ENCODE results near the gene KCNJ11. TPM values are rescaled to one million over a fixed set of nuclear protein-coding genes. Genes with fewer than 3 reads are reported as not detected.

KCNJ11 gene
- total and polyA plus RNA-seq, 10 of the 15 experiments (the other 5 are each of a cell fraction or from before 2014, with no cell fraction given), result 0.06 to 0.56 (median 0.21) TPM; not detected in 6

DNA sequence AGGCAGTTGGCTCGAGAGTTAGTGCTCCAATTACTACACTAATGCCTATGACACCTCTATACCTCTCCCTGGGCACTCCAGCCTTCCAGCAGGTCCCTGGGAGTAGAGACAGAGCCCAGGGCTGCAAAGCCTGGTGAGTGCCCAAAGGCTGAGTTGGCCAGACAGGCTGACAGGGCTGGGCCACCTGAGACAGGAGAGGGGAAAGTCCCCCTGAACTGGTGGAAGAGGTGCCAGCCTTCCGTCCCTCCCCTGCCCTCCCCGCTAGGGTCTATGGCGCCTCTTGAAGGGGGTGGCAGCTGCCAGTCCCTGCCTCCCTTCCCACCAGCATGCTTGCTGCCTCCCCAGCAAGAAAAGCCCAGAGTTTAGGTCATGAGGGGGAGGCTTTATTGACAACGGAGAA lies 3.0 kb downstream of the KCNJ11 start:
- in situ Hi-C loops (cut with MboI), result loop anchor here (10.0 kb wide), 1 partner anchor 119 kb away; no protein-coding TSS in a partner anchor
- no peaks in the 10 kb centered on the region for H3K36me3 ChIP-seq (ENCODE audit: control insufficient read depth in 2 of 2, insufficient read depth in 2 of 2, low read length in 1 of 2)
- H2AFZ ChIP-seq (ENCODE audit: control insufficient read depth, low read depth, low read length), result no peak overlapping the region
- DNase-seq (ENCODE audit: low read depth, low spot score) (no peak), FAIRE-seq (no peak), ATAC-seq (no peak)
- H3K27ac ChIP-seq (ENCODE audit: control insufficient read depth, insufficient read depth), result no peak overlapping the region
- intact Hi-C loops (cut with micrococcal nuclease; ENCODE audit: unreplicated experiment), result loop anchor here (2.0 kb wide), 1 partner anchor 143 kb away; no protein-coding TSS in a partner anchor
- H3K27me3 ChIP-seq (replicated peaks in 1 of 2; ENCODE audit: control insufficient read depth in 2 of 2, insufficient read depth in 2 of 2, low read length in 1 of 2), result peaks cover 2% of the 10 kb centered on the region in 2 experiments; a peak in 3 of 4 replicates
- RAD21 ChIA-PET (ENCODE audit: unreplicated experiment), result interaction anchor here (2.1 to 2.5 kb wide), 2 partner anchors 120 to 142 kb away, joined by 19 to 20 read pairs; no protein-coding TSS in a partner anchor
- H3K4me1 ChIP-seq (ENCODE audit: control insufficient read depth, insufficient read depth, low read length), result no peaks in the 10 kb centered on the region
- no peak for TF ChIP-seq KLF5 (IDR thresholded peaks at IDR 0.05; ENCODE audit: partially characterized antibody)
- H4K20me1 ChIP-seq (ENCODE audit: control insufficient read depth, insufficient read depth), result no peaks in the 10 kb centered on the region
- H3K9me3 ChIP-seq (replicated peaks; ENCODE audit: control insufficient read depth, insufficient read depth, low read length), result no peaks in the 10 kb centered on the region
- 17% methylated on average over 5 of the region's 5 CpGs for WGBS (ENCODE audit: insufficient coverage, insufficient replicate concordance, low lambda C conversion rate, missing lambda C conversion rate)
- H3K79me2 ChIP-seq (ENCODE audit: control insufficient read depth, insufficient read depth, low read length), result no peaks in the 10 kb centered on the region
- POLR2A ChIA-PET, result no interaction called here
- SMC1A ChIA-PET (ENCODE audit: uncharacterized antibody, unreplicated experiment), result interaction anchor here (0.9 to 4.1 kb wide), 3 partner anchors 19 to 142 kb away, joined by 3 to 22 read pairs (median 18); no protein-coding TSS in a partner anchor
- H3K4me3 ChIP-seq, result no peak overlapping the region
- no peak overlapping the region for H3K9ac ChIP-seq (ENCODE audit: control insufficient read depth, insufficient read depth, low read length)
- no peak overlapping the region for H3K4me2 ChIP-seq (ENCODE audit: control insufficient read depth, insufficient read depth)
- CTCF ChIA-PET, result interaction anchor here (0.6 to 4.3 kb wide), 8 partner anchors 19 to 156 kb away, joined by 3 to 61 read pairs (median 10); no protein-coding TSS in a partner anchor
- BruUV-seq (replicated peaks), result no TSS peak

- peak; percentile 85 for ATAC-seq
- 16% methylated on average over 6 of the region's 6 CpGs for whole genome bisulfite sequencing (ENCODE audit: insufficient coverage, insufficient replicate concordance, low lambda C conversion rate, missing lambda C conversion rate)
- ChIA-PET CTCF (interaction anchor here (0.6 to 4.3 kb wide), 33 partner anchors 9 to 563 kb away, joined by 3 to 61 read pairs (median 4); no protein-coding TSS in a partner anchor), RAD21 (ENCODE audit: unreplicated experiment) (interaction anchor here (0.7 to 2.5 kb wide), 7 partner anchors 34 to 564 kb away, joined by 3 to 20 read pairs (median 5); no protein-coding TSS in a partner anchor), POLR2A (no interaction called here), SMC1A (ENCODE audit: uncharacterized antibody, unreplicated experiment) (interaction anchor here (0.8 to 4.1 kb wide), 10 partner anchors 23 to 439 kb away, joined by 3 to 22 read pairs (median 4); no protein-coding TSS in a partner anchor)
- H3K27ac ChIP-seq (ENCODE audit: control insufficient read depth, insufficient read depth), result no peak overlapping the region
- no peaks in the 10 kb centered on the region; the same call in 2 of the 3 replicates for H3K9me3 ChIP-seq (replicated peaks; ENCODE audit: control insufficient read depth, insufficient read depth, low read length)
- H3K79me2 ChIP-seq (ENCODE audit: control insufficient read depth, insufficient read depth, low read length), result no peaks in the 10 kb centered on the region
- no peak for DNase-seq (ENCODE audit: low read depth, low spot score)
- BruUV-seq (replicated peaks), result no TSS peak
- H3K4me3 ChIP-seq, result no peak overlapping the region
- no peaks in the 10 kb centered on the region for H4K20me1 ChIP-seq (ENCODE audit: control insufficient read depth, insufficient read depth)
- peaks cover 2% of the 10 kb centered on the region in 2 experiments; a peak in 3 of 4 replicates for H3K27me3 ChIP-seq (replicated peaks in 1 of 2; ENCODE audit: control insufficient read depth in 2 of 2, insufficient read depth in 2 of 2, low read length in 1 of 2)
- no peak overlapping the region for H2AFZ ChIP-seq (ENCODE audit: control insufficient read depth, low read depth, low read length)
- peak; percentile 93 for FAIRE-seq
- intact Hi-C loops (cut with micrococcal nuclease; ENCODE audit: unreplicated experiment) (loop anchor here (1.0 to 2.0 kb wide), 3 partner anchors 120 to 154 kb away; no protein-coding TSS in a partner anchor), in situ Hi-C loops (cut with MboI) (loop anchor here (10.0 kb wide), 1 partner anchor 121 kb away; no protein-coding TSS in a partner anchor)
- H3K36me3 ChIP-seq (ENCODE audit: control insufficient read depth in 2 of 2, insufficient read depth in 2 of 2, low read length in 1 of 2), result no peaks in the 10 kb centered on the region
- H3K4me2 ChIP-seq (ENCODE audit: control insufficient read depth, insufficient read depth), result no peak overlapping the region
- H3K9ac ChIP-seq (ENCODE audit: control insufficient read depth, insufficient read depth, low read length), result no peak overlapping the region
- no peaks in the 10 kb centered on the region for H3K4me1 ChIP-seq (ENCODE audit: control insufficient read depth, insufficient read depth, low read length)
- TF ChIP-seq TBL1XR1 (IDR thresholded peaks at IDR 0.05; ENCODE audit: low read depth, low read length) (no peak), SMC3 (IDR thresholded peaks at IDR 0.05; ENCODE audit: borderline replicate concordance, low read length) (peak; percentile 91), EZH2 (IDR thresholded peaks at IDR 0.05; ENCODE audit: borderline replicate concordance, control insufficient read depth, low read depth, low read length) (no peak), KDM1A (IDR thresholded peaks at IDR 0.05; ENCODE audit: borderline replicate concordance) (no peak), RUNX3 (IDR thresholded peaks at IDR 0.05; ENCODE audit: low read length) (0 out of 2 replicates have a peak, but pooled peaks have one; percentile 19), RAD21 (IDR thresholded peaks at IDR 0.05; ENCODE audit: insufficient read depth, low read depth, low read length) (peak; percentile 89), SUZ12 (IDR thresholded peaks at IDR 0.05; ENCODE audit: unreplicated experiment) (no peak), RAD51 (IDR thresholded peaks at IDR 0.05) (no peak), RCOR1 (conservative IDR thresholded peaks at IDR 0.05; ENCODE audit: low read depth, low read length) (no peak)
- TF ChIP-seq, protein P1, sequence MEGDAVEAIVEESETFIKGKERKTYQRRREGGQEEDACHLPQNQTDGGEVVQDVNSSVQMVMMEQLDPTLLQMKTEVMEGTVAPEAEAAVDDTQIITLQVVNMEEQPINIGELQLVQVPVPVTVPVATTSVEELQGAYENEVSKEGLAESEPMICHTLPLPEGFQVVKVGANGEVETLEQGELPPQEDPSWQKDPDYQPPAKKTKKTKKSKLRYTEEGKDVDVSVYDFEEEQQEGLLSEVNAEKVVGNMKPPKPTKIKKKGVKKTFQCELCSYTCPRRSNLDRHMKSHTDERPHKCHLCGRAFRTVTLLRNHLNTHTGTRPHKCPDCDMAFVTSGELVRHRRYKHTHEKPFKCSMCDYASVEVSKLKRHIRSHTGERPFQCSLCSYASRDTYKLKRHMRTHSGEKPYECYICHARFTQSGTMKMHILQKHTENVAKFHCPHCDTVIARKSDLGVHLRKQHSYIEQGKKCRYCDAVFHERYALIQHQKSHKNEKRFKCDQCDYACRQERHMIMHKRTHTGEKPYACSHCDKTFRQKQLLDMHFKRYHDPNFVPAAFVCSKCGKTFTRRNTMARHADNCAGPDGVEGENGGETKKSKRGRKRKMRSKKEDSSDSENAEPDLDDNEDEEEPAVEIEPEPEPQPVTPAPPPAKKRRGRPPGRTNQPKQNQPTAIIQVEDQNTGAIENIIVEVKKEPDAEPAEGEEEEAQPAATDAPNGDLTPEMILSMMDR (IDR thresholded peaks at IDR 0.05 in 2 of 3, conservative IDR thresholded peaks at IDR 0.05 in 1 of 3; ENCODE audit: control insufficient read depth in 2 of 3, extremely low read depth in 1 of 3, insufficient read depth in 1 of 3, low read depth in 3 of 3, low read length in 3 of 3), result peak; percentile 82 to 90 (median 86)
Observed at GRCh38 chr11:17384002-17384511, 4.4 kb downstream of the KCNJ11 start.
